B cell (primary cell): Measurements from ENCODE around the gene LRRC25. TPM values are rescaled to one million over a fixed set of nuclear protein-coding genes. Genes with fewer than 3 reads are reported as not detected.

Experiments
- ATAC-seq: fragments of 200-7000 bp; cut with Tn5 transposase; one replicate; pipeline ENCODE4 v1.10.0; 2021; ENCODE audit warnings: low read depth, mild to moderate bottlenecking, moderate number of reproducible peaks, moderate library complexity
- CTCF ChIA-PET: fragments of 350-600 bp; sonication (Branson Sonifier 250); formaldehyde crosslinking; loops from one replicate; lab custom pipeline; 2021; ENCODE audit warnings: antibody characterized with exemption, inconsistent platforms; lab: Charles Lee
- POLR2A ChIA-PET: fragments of 350-600 bp; sonication (Branson Sonifier 250); formaldehyde crosslinking; loops from one replicate; lab custom pipeline; 2021; ENCODE audit warnings: antibody characterized with exemption; lab: Charles Lee
- DNase-seq: peaks from one replicate; pipeline ENCODE4 v3.0.0; 2013
- H2AFZ ChIP-seq: 2 replicates; pipeline ENCODE4 v1.6.1; 2012; ENCODE audit warnings: mild to moderate bottlenecking, low read depth, low read length; ENCODE audit not compliant: insufficient read depth, poor library complexity, severe bottlenecking
- H3K27ac ChIP-seq, 2 donors: 1 replicate in 1 of 2; 2 replicates in 1 of 2; pipeline ENCODE4 v1.5.1; 2012 to 2013; ENCODE audit warnings: low read length in 2 of 2, mild to moderate bottlenecking in 2 of 2, moderate library complexity in 1 of 2
- H3K27me3 ChIP-seq, 4 experiments: fragments of 200-600 bp in 1 of 4; sonication (generic) in 1 of 4; replicated peaks in 1 of 4; 1 replicate in 2 of 4; 2 replicates in 2 of 4; pipeline versions ENCODE4 v1.6.1 to v1.7.0; 2013 to 2016; ENCODE audit warnings: low read length in 3 of 4, mild to moderate bottlenecking in 2 of 4, mixed read lengths in 1 of 4, moderate library complexity in 1 of 4; ENCODE audit not compliant: insufficient read depth in 4 of 4, control insufficient read depth in 3 of 4; ENCODE audit errors: control extremely low read depth in 1 of 4
- H3K36me3 ChIP-seq, 2 experiments: replicated peaks in 1 of 2; 1 replicate in 1 of 2; 2 replicates in 1 of 2; pipeline versions ENCODE4 v1.6.1 to v1.7.1; 2013; ENCODE audit warnings: low read length in 1 of 2; ENCODE audit not compliant: insufficient read depth in 2 of 2, control insufficient read depth in 1 of 2; ENCODE audit errors: control extremely low read depth in 1 of 2, extremely low read depth in 1 of 2
- H3K4me1 ChIP-seq, 2 donors: fragments of 200-600 bp in 1 of 2; sonication (generic) in 1 of 2; 1 replicate in 1 of 2; 2 replicates in 1 of 2; pipeline versions ENCODE4 v1.5.1 to v1.6.1; 2013 to 2017; ENCODE audit warnings: low read length in 2 of 2; ENCODE audit not compliant: control insufficient read depth in 2 of 2, insufficient read depth in 2 of 2
- H3K4me2 ChIP-seq: replicated peaks from 2 replicates; pipeline ENCODE3; 2012; ENCODE audit warnings: mild to moderate bottlenecking, low read depth, low read length; ENCODE audit not compliant: poor library complexity, severe bottlenecking
- H3K4me3 ChIP-seq, 5 experiments: fragments of 200-600 bp in 1 of 5; sonication (generic) in 1 of 5; 1 replicate in 3 of 5; 2 replicates in 2 of 5; pipeline versions ENCODE4 v1.5.1 to v1.7.0; 2011 to 2016; ENCODE audit warnings: low read length in 4 of 5, mild to moderate bottlenecking in 4 of 5, low read depth in 2 of 5, control low read depth in 1 of 5, moderate library complexity in 1 of 5; ENCODE audit not compliant: insufficient read depth in 1 of 5; ENCODE audit errors: control extremely low read depth in 1 of 5, extremely low read depth in 1 of 5
- H3K79me2 ChIP-seq: fragments of 200-600 bp; sonication (generic); one replicate; pipeline ENCODE4 v1.6.0; 2016; ENCODE audit warnings: low read length; ENCODE audit not compliant: control insufficient read depth, insufficient read depth
- H3K9ac ChIP-seq: fragments of 200-600 bp; sonication (generic); 2 replicates; pipeline ENCODE4 v1.6.1; 2017; ENCODE audit warnings: mild to moderate bottlenecking, low read length, moderate library complexity
- H3K9me3 ChIP-seq, 3 donors: one replicate each; pipeline versions ENCODE4 v1.6.1 to v1.7.1; 2013; ENCODE audit warnings: low read length in 2 of 3; ENCODE audit not compliant: control insufficient read depth in 2 of 3, insufficient read depth in 1 of 3; ENCODE audit errors: control extremely low read depth in 1 of 3
- H4K20me1 ChIP-seq: 2 replicates; pipeline ENCODE4 v1.6.0; 2012; ENCODE audit warnings: mild to moderate bottlenecking, low read length; ENCODE audit not compliant: insufficient read depth, control insufficient read depth, poor library complexity, severe bottlenecking
- H3K27ac Mint-ChIP-seq: one replicate; pipeline ENCODE4 v1.8.0; 2021; ENCODE audit warnings: mixed read lengths
- H3K27me3 Mint-ChIP-seq: one replicate; pipeline ENCODE4 v1.8.0; 2021; ENCODE audit warnings: mixed read lengths
- H3K4me1 Mint-ChIP-seq: one replicate; pipeline ENCODE4 v1.8.0; 2021; ENCODE audit warnings: mixed read lengths
- H3K4me3 Mint-ChIP-seq: one replicate; pipeline ENCODE4 v1.8.0; 2021; ENCODE audit warnings: mixed read lengths
- H3K9me3 Mint-ChIP-seq: one replicate; pipeline ENCODE4 v1.8.0; 2022; ENCODE audit warnings: mixed read lengths; ENCODE audit not compliant: insufficient read depth
- EZH2 ChIP-seq: IDR thresholded peaks from 2 replicates; pipeline ENCODE4 v1.6.1; 2012; ENCODE audit warnings: borderline replicate concordance, low read depth, mild to moderate bottlenecking, moderate library complexity, low read length; ENCODE audit not compliant: insufficient read depth, poor library complexity, severe bottlenecking
- WGBS: methylation state at CpG from one replicate; pipeline ENCODE4 v1.1.5; 2013; ENCODE audit warnings: missing lambda C conversion rate; ENCODE audit not compliant: insufficient coverage; 5-methylcytosine and 5-hydroxymethylcytosine counted together
- intact Hi-C: fragments of 100-400 bp; cut with micrococcal nuclease; formaldehyde crosslinking; loops from one replicate; pipeline ENCODE4 v1.10.0; 2022
- polyA plus RNA-seq: library from polyadenylated mRNA; depleted of rRNA; stranded (reverse); fragments of >200 nt; gene quantifications from 2 replicates; pipeline ENCODE4 v1.2.3, GENCODE V29; 2012
- small RNA-seq: library from RNA; depleted of rRNA; stranded (forward); fragments of <200 nt; gene quantifications from one replicate; pipeline ENCODE3, GENCODE V24; 2012; ENCODE audit warnings: low replicate concordance, low read depth; ENCODE audit not compliant: insufficient read length
- total RNA-seq, 2 donors: library from RNA; stranded (reverse); fragments of 120-200 nt in 1 of 2; gene quantifications; 1 replicate in 1 of 2; 2 replicates in 1 of 2; pipeline versions ENCODE4 v1.2.3 to v1.2.4, GENCODE V29; 2013 to 2022
- TF ChIP-seq, protein P1 (sequence below): fragments of 200-600 bp; IDR thresholded peaks from one replicate; pipeline ENCODE4 v1.8.0; 2022; ENCODE audit warnings: antibody characterized with exemption, mild to moderate bottlenecking

LRRC25 gene
- total and polyA plus RNA-seq, 2 donors (not counting 1 experiment from before 2014, with no cell fraction given): 2.4 to 5.7 TPM

DNA sequence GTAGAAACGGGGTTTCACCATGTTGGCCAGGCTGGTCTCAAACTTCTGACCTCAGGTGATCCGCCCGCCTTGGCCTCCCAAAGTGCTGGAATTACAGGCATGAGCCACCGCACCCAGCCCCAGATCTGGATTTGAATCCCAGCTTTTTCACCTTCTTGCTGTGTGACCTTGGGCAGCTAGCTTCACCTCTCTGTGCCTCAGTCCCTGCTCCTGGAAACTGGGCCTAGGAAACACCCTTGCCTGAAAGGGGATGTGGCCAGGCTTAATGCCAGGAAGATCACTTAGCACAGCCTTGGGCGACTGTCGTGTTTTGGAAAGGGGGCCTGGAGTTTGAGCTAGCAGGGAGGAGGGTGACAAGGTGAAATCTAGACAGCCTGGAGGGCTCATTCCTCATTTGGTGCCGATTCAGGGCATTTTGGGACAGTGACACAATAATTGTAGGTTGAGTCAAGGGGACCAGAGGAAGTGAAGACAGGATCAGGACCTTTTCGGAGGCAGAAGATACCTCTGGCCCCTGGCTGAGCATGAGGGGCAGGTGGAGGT is 55.3 kb downstream of the LRRC25 start:
- peaks cover 3% of the 10 kb centered on the region for H3K79me2 ChIP-seq
- intact Hi-C loops: no loop called here
- H3K27me3 ChIP-seq: no peaks in the 10 kb centered on the region
- H3K27ac Mint-ChIP-seq: no peak overlapping the region
- peaks cover 13 to 18% of the 10 kb centered on the region in 2 donors for H3K4me1 ChIP-seq
- peaks cover 13% of the 10 kb centered on the region for H3K4me1 Mint-ChIP-seq
- ChIA-PET POLR2A (interaction anchor here (0.7 kb wide), 2 partner anchors 22 to 24 kb away, joined by 3 to 5 read pairs; no protein-coding TSS in a partner anchor), CTCF (interaction anchor here (0.6 to 1.7 kb wide), 6 partner anchors 13 to 134 kb away, joined by 3 to 5 read pairs (median 4); no protein-coding TSS in a partner anchor)
- peaks cover 12% of the 10 kb centered on the region for H4K20me1 ChIP-seq
- H3K9ac ChIP-seq: no peak overlapping the region
- H3K9me3 ChIP-seq: no peaks in the 10 kb centered on the region
- 93% methylated on average over 7 of the region's 8 CpGs for WGBS
- peak overlapping the region; percentile 32 for H3K4me3 Mint-ChIP-seq
- no peak for DNase-seq
- H3K9me3 Mint-ChIP-seq: no peaks in the 10 kb centered on the region
- H3K27me3 Mint-ChIP-seq: no peaks in the 10 kb centered on the region
- no peak overlapping the region for H3K27ac ChIP-seq
- H3K4me2 ChIP-seq: no peak overlapping the region
- no peak for ATAC-seq
- H3K36me3 ChIP-seq: no peaks in the 10 kb centered on the region
- TF ChIP-seq, protein P1, sequence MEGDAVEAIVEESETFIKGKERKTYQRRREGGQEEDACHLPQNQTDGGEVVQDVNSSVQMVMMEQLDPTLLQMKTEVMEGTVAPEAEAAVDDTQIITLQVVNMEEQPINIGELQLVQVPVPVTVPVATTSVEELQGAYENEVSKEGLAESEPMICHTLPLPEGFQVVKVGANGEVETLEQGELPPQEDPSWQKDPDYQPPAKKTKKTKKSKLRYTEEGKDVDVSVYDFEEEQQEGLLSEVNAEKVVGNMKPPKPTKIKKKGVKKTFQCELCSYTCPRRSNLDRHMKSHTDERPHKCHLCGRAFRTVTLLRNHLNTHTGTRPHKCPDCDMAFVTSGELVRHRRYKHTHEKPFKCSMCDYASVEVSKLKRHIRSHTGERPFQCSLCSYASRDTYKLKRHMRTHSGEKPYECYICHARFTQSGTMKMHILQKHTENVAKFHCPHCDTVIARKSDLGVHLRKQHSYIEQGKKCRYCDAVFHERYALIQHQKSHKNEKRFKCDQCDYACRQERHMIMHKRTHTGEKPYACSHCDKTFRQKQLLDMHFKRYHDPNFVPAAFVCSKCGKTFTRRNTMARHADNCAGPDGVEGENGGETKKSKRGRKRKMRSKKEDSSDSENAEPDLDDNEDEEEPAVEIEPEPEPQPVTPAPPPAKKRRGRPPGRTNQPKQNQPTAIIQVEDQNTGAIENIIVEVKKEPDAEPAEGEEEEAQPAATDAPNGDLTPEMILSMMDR: no peak
- no peak for TF ChIP-seq EZH2
- H2AFZ ChIP-seq: no peak overlapping the region
- H3K4me3 ChIP-seq: no peak overlapping the region

Small RNA genes within 50 kb of the gene (small RNA-seq; reads per million reads assigned to genes)
- gene MIR3189: not detected

Other genes with a start within 250 kb of the LRRC25 start
- gene PIK3R2, start 244.5 kb downstream of the LRRC25 start, total RNA-seq: 13.7 and 15.8 TPM in 2 replicates
- gene PIK3R2, start 244.5 kb downstream of the LRRC25 start, polyA plus RNA-seq: 8.5 and 8.9 TPM in 2 replicates
- 171 TPM in 2 replicates for gene IFI30, start 223.8 kb downstream of the LRRC25 start, total RNA-seq
- gene IFI30, start 223.8 kb downstream of the LRRC25 start, polyA plus RNA-seq: 74.5 and 222 TPM in 2 replicates
- 6.5 and 8.6 TPM in 2 replicates for gene MPV17L2, start 204.4 kb downstream of the LRRC25 start, total RNA-seq
- gene MPV17L2, start 204.4 kb downstream of the LRRC25 start, polyA plus RNA-seq: 18.4 and 23.0 TPM in 2 replicates
- gene RAB3A, start 193.6 kb downstream of the LRRC25 start, total RNA-seq: 9.6 and 10.4 TPM in 2 replicates
- gene RAB3A, start 193.6 kb downstream of the LRRC25 start, polyA plus RNA-seq: 5.3 and 7.7 TPM in 2 replicates
- not detected in 2 replicates for gene PDE4C, start 171.2 kb downstream of the LRRC25 start, total RNA-seq
- 0.13 TPM in 1 of 2 replicates, not detected in the other for gene PDE4C, start 171.2 kb downstream of the LRRC25 start, polyA plus RNA-seq
- 63.6 and 67.7 TPM in 2 replicates for gene IQCN, start 123.2 kb downstream of the LRRC25 start, total RNA-seq
- 52.0 and 106 TPM in 2 replicates for gene IQCN, start 123.2 kb downstream of the LRRC25 start, polyA plus RNA-seq
- gene JUND, start 116.0 kb downstream of the LRRC25 start, total RNA-seq: 608 and 628 TPM in 2 replicates
- gene JUND, start 116.0 kb downstream of the LRRC25 start, polyA plus RNA-seq: 5,593 and 7,730 TPM in 2 replicates
- gene LSM4, start 74.5 kb downstream of the LRRC25 start, total RNA-seq: 66.3 and 70.0 TPM in 2 replicates
- gene LSM4, start 74.5 kb downstream of the LRRC25 start, polyA plus RNA-seq: 79.2 and 86.1 TPM in 2 replicates
- gene PGPEP1, start 57.0 kb downstream of the LRRC25 start, total RNA-seq: 14.1 and 17.6 TPM in 2 replicates
- 16.3 and 20.9 TPM in 2 replicates for gene PGPEP1, start 57.0 kb downstream of the LRRC25 start, polyA plus RNA-seq
- gene GDF15, start 11.5 kb downstream of the LRRC25 start, total RNA-seq: not detected in 2 replicates
- 0.17 and 0.19 TPM in 2 replicates for gene GDF15, start 11.5 kb downstream of the LRRC25 start, polyA plus RNA-seq
- gene SSBP4, start 21.8 kb upstream of the LRRC25 start, total RNA-seq: 37.0 and 43.5 TPM in 2 replicates
- 53.5 and 64.2 TPM in 2 replicates for gene SSBP4, start 21.8 kb upstream of the LRRC25 start, polyA plus RNA-seq
- gene ISYNA1, start 40.5 kb upstream of the LRRC25 start, total RNA-seq: 17.6 and 22.6 TPM in 2 replicates
- gene ISYNA1, start 40.5 kb upstream of the LRRC25 start, polyA plus RNA-seq: 28.3 and 41.9 TPM in 2 replicates
- 31.4 and 34.0 TPM in 2 replicates for gene ELL, start 124.4 kb upstream of the LRRC25 start, total RNA-seq
- 21.2 and 24.4 TPM in 2 replicates for gene ELL, start 124.4 kb upstream of the LRRC25 start, polyA plus RNA-seq
- gene FKBP8, start 146.0 kb upstream of the LRRC25 start, total RNA-seq: 148 and 150 TPM in 2 replicates
- gene FKBP8, start 146.0 kb upstream of the LRRC25 start, polyA plus RNA-seq: 138 and 163 TPM in 2 replicates
- 88.5 and 90.0 TPM in 2 replicates for gene KXD1, start 160.2 kb upstream of the LRRC25 start, total RNA-seq
- 138 and 166 TPM in 2 replicates for gene KXD1, start 160.2 kb upstream of the LRRC25 start, polyA plus RNA-seq
- gene UBA52, start 174.2 kb upstream of the LRRC25 start, total RNA-seq: 1,690 and 1,837 TPM in 2 replicates
- 4,684 and 5,694 TPM in 2 replicates for gene UBA52, start 174.2 kb upstream of the LRRC25 start, polyA plus RNA-seq
- gene REX1BD, start 191.2 kb upstream of the LRRC25 start, total RNA-seq: 78.1 and 90.9 TPM in 2 replicates
- gene REX1BD, start 191.2 kb upstream of the LRRC25 start, polyA plus RNA-seq: 164 and 180 TPM in 2 replicates
- gene CRLF1, start 209.2 kb upstream of the LRRC25 start, total RNA-seq: not detected in 2 replicates
- not detected in 2 replicates for gene CRLF1, start 209.2 kb upstream of the LRRC25 start, polyA plus RNA-seq
- gene TMEM59L, start 215.2 kb upstream of the LRRC25 start, total RNA-seq: not detected in 2 replicates
- gene TMEM59L, start 215.2 kb upstream of the LRRC25 start, polyA plus RNA-seq: not detected in 2 replicates
- 10.0 and 14.6 TPM in 2 replicates for gene KLHL26, start 239.4 kb upstream of the LRRC25 start, total RNA-seq
- 5.0 and 5.9 TPM in 2 replicates for gene KLHL26, start 239.4 kb upstream of the LRRC25 start, polyA plus RNA-seq